GM12801 (cell line): Measurements from ENCODE around the gene MRFAP1L1.

Source experiments
- TF ChIP-seq, protein P1 (sequence below): IDR thresholded peaks from one replicate; pipeline ENCODE4 v1.5.1; 2011; ENCODE audit warnings: control low read depth; ENCODE audit not compliant: insufficient read length; ENCODE audit errors: extremely low read depth

MRFAP1L1 gene

DNA sequence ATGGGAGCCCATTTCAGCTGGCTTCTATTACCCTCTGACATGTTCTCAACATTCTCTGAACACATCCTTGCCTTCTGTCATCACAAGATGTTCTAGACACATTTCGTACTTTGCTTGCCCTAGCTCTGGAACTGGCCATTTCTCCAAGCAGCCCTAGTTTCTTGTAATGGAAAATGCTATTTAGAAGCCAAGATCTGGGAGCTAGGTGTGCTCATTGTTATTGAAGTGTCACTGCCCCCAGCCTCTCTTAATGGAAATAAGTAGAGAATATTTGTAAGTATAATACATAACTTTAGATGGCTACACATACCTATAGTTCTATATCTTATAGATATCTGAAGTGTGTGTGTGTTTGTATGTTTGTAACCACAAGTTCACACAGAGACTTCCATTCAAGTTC is 6.9 kb downstream of the MRFAP1L1 start:
- TF ChIP-seq, protein P1, sequence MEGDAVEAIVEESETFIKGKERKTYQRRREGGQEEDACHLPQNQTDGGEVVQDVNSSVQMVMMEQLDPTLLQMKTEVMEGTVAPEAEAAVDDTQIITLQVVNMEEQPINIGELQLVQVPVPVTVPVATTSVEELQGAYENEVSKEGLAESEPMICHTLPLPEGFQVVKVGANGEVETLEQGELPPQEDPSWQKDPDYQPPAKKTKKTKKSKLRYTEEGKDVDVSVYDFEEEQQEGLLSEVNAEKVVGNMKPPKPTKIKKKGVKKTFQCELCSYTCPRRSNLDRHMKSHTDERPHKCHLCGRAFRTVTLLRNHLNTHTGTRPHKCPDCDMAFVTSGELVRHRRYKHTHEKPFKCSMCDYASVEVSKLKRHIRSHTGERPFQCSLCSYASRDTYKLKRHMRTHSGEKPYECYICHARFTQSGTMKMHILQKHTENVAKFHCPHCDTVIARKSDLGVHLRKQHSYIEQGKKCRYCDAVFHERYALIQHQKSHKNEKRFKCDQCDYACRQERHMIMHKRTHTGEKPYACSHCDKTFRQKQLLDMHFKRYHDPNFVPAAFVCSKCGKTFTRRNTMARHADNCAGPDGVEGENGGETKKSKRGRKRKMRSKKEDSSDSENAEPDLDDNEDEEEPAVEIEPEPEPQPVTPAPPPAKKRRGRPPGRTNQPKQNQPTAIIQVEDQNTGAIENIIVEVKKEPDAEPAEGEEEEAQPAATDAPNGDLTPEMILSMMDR, result no peak

DNA sequence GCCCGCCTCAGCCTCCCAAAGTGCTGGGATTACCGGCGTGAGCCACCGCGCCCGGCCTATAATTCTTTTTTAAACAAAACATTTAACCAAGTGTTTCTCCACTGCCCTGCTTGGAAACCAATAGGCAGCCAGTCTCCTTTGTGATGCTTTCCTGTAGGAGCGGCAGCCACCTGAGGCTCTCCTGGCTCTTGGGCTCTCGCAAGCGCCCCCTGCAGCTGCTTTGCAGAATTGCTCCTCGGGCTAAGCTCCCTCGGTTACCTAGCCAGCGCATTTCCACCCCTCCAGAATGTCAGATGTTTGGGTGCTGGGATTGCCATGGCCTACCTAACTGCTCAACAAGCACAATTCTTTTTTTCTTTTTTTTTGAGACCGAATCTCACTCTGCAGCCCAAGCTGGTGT is 8.3 kb downstream of the MRFAP1L1 start:
- TF ChIP-seq, protein P1, result no peak

DNA sequence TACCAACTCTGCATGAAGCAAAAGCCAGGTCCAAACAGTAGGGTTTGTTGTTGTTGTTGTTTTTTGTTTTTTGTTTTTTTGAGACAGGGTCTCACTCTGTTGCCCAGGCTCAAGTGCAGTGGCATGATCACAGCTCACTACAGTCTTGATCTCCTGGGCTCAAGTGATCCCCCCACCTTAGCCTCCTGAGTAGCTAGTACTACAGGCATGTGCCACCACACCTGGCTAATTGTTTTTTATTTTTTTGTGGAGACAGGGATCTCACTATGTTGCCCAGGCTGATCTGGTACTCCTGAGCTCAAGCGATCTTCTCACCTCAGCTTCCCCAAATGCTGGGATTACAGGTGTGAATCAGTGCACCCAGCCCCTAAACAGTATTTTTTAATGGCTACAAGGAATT is 9.8 kb downstream of the MRFAP1L1 start:
- TF ChIP-seq, protein P1, result no peak

DNA sequence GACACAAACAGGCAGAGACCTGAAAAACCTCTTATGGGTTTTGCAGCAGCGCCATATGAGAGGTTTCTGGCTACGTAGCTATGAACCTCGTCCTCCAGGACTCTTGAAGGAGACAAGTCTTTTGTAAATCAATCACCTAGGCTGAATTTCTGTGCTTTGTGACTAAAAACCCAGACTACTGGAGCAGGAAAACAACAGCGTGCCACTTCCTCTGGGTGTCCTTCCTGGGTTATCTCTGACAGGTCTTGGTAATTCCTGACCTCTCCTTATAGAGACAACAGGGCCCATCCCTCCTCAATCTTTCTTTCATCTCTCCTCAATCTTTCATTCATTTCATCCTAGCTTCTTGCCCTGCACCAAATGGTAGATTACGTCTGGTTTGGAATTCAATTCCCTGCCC is 10.3 kb downstream of the MRFAP1L1 start:
- TF ChIP-seq, protein P1, result no peak

DNA sequence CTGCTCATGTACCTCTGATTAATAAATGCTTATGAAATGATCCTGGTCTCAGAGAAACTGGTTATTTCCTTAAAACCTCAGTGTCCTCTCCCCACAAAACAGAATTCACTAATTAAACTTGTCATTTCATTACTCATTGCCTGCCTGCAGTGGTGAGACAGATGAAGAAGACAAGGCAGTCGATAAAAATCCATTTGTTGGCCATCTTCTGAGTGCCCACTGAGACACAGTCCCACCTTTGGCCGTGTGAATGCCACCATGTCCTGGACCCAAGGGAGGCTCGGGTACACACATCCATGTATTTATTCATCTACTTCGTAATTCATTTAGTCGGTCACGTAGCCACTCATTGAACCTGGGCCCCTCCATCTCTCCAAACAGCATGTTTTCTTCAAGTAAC is 12.5 kb downstream of the MRFAP1L1 start:
- TF ChIP-seq, protein P1, result no peak

DNA sequence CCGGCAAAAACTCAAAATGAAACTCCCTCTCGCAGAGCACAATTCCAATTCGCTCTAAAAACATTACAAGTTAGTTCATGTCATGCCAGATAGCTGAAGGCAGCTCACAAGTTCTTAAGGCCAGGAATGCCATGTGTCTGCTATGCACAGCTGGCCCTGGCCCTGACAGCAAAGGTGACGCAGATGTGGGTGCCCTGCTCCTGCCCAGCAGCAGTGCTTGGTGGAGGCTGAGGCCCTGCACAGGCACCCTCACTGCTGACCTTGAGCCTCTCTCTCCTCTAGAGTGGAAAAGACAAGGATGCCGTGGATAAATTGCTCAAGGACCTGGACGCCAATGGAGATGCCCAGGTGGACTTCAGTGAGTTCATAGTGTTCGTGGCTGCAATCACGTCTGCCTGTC is 13.1 kb downstream of the MRFAP1L1 start:
- TF ChIP-seq, protein P1, result no peak

DNA sequence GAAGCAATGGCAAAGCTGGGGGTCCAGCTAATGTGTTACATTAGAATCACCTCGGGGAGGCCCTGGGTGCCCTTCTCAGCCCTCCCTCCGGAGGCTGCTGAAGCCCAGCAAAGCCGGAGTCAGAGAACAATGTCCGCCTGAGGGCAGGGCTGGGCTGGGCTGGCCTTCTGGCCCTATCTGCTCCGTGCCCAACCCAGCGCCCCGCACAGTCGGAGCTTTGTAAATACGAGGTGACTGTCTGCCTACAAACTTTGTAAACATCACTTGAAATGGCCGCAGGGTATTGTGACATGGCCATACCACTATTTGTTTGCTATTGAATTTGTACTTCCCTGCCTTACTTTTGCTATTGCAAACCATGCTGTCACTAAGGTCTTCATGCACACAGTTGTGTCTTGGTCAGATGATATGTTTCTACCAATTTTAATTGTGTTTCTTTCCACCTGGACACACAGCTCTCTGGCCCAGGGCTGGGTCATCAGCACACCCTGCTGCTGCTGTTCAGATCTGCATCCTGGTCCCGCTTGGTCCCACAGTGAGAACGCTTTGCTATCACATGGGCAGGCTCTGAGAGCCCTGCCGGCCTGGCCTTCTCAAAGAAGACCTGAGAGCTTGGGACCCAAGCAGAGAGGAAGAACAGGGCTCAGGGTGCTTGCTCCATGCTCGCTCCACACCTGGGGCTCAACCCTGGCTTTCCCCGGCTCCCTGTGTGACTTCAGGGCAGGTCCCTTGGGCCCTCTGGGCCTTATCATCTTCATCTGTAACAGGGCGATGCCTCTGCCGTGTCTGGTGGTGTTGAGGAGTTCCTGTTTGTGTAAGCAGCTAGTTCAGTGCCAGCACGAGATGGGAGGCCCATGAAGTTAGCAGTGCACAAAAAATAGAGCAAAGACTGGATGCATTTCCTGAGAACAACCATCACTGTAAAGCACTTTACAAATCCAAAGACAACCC is 13.7 kb downstream of the MRFAP1L1 start:
- TF ChIP-seq, protein P1, result no peak
